ENCODE measurements around the gene CPT1C.

The CPT1C gene

DNA sequence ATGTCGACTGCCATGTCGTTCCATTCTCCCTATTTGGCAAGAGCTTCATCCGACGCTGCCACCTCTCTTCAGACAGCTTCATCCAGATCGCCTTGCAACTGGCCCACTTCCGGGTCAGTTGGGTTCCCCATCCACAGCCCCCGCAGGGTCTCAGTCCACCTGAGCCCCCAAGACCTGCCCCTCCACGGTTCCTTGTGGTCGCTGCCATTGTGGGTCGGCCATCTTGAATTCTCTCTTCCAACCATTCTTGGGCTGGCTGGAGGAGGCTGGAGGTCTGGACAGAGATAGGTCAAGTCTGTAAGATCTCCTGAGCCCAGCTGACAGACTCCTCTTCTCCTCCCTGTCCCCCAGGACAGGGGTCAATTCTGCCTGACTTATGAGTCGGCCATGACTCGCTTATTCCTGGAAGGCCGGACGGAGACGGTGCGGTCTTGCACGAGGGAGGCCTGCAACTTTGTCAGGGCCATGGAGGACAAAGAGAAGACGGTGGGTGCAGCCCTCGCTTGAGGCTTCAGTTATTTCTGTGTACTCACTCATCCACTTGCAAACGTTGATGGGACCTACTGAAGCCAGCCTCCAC, 19.5 kb downstream of the CPT1C start:
- in situ Hi-C loops (cut with HindIII; ENCODE audit: low pct_ligation_motif_present, low sequenced_read_pairs) = no loop called here
- no peak for DNase-seq
- H3K27ac ChIP-seq = no peak overlapping the region

DNA sequence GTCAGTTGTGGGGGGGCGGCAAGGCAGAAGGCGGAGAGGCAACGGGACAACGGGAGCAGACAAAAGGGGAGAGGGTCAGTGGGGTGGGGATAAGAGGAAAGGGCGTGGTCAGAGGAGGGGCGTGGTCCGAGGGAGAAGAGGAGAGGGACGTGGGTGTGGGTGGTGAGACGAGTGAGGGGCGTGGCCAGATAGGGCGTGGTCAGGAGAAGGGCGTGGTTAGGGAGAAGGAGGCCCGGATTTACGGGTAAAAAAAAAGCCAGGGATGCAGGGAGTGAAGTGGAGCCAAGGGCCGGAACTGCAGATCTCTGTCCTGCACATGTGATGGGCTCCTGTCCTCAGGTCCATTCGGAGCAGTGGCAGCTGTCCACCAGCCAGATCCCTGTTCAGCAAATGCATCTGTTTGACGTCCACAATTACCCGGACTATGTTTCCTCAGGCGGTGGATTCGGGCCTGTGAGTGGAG, 21.5 kb downstream of the CPT1C start:
- Histone ChIP-seq H3K27me3 (replicated peaks) (no peaks in the 10 kb centered on the region), H3K36me3 (replicated peaks) (no peaks in the 10 kb centered on the region), H3K27ac (no peak overlapping the region), H3K4me3 (ENCODE audit: low read depth, low read length) (no peak overlapping the region)
- in situ Hi-C loops (cut with HindIII; ENCODE audit: low pct_ligation_motif_present, low sequenced_read_pairs) = no loop called here
- DNase-seq = no peak
- no peak for TF ChIP-seq CTCF (IDR thresholded peaks at IDR 0.05; ENCODE audit: low read depth, low read length, missing control alignments)

More for the DNA sequence above, 19.5 kb downstream of the CPT1C start:
- TF ChIP-seq CTCF (IDR thresholded peaks at IDR 0.05; ENCODE audit: low read depth, low read length, missing control alignments) = no peak
- no peak overlapping the region for H3K4me3 ChIP-seq (ENCODE audit: low read depth, low read length)
- no peaks in the 10 kb centered on the region for H3K36me3 ChIP-seq (replicated peaks)
- H3K27me3 ChIP-seq (replicated peaks) = no peaks in the 10 kb centered on the region

GRCh38 chr19:49713236-49713845, 22.4 kb downstream of the CPT1C start:
- H3K4me3 ChIP-seq (ENCODE audit: low read depth, low read length) = no peak overlapping the region

GRCh38 chr19:49716154-49716553, 25.2 kb downstream of the CPT1C start:
- no peak overlapping the region for H3K27ac ChIP-seq
- no peak for DNase-seq
- H3K27me3 ChIP-seq (replicated peaks) = no peaks in the 10 kb centered on the region
- H3K4me3 ChIP-seq (ENCODE audit: low read depth, low read length) = no peak overlapping the region
- H3K36me3 ChIP-seq (replicated peaks) = no peaks in the 10 kb centered on the region
- in situ Hi-C loops (cut with HindIII; ENCODE audit: low pct_ligation_motif_present, low sequenced_read_pairs) = no loop called here
- no peak for TF ChIP-seq CTCF (IDR thresholded peaks at IDR 0.05; ENCODE audit: low read depth, low read length, missing control alignments)

More at GRCh38 chr19:49713236-49713845, 22.4 kb downstream of the CPT1C start:
- no peaks in the 10 kb centered on the region for H3K36me3 ChIP-seq (replicated peaks)
- no peaks in the 10 kb centered on the region for H3K27me3 ChIP-seq (replicated peaks)
- no peak for TF ChIP-seq CTCF (IDR thresholded peaks at IDR 0.05; ENCODE audit: low read depth, low read length, missing control alignments)
- H3K27ac ChIP-seq = no peak overlapping the region
- in situ Hi-C loops (cut with HindIII; ENCODE audit: low pct_ligation_motif_present, low sequenced_read_pairs) = no loop called here
- no peak for DNase-seq

GRCh38 chr19:49718511-49718910, 27.6 kb downstream of the CPT1C start:
- no peak overlapping the region for H3K27ac ChIP-seq
- DNase-seq = peak; percentile 24
- no peaks in the 10 kb centered on the region for H3K27me3 ChIP-seq (replicated peaks)
- TF ChIP-seq CTCF (IDR thresholded peaks at IDR 0.05; ENCODE audit: low read depth, low read length, missing control alignments) = no peak
- H3K36me3 ChIP-seq (replicated peaks) = no peaks in the 10 kb centered on the region
- no peak overlapping the region for H3K4me3 ChIP-seq (ENCODE audit: low read depth, low read length)
- in situ Hi-C loops (cut with HindIII; ENCODE audit: low pct_ligation_motif_present, low sequenced_read_pairs) = no loop called here
